ENCODE measurements around the gene BRIX1.
A peak's percentile ranks its signal among the peaks of the same experiment; 100 is the strongest.

The BRIX1 gene

GRCh38 chr5:34915139-34915855 lies at the start of gene BRIX1, which contains the start of gene RAD1:
BRIX1 (plus strand) TSS chr5:34915711; CDS start chr5:34915739, 28 bp downstream.
RAD1 (minus strand) TSS chr5:34915504; CDS start chr5:34914892, 612 bp downstream.
- peak; percentile 97 for TF ChIP-seq MYC (IDR thresholded peaks at IDR 0.05; ENCODE audit: low read depth, low read length)
- no peak for TF ChIP-seq CTCF (IDR thresholded peaks at IDR 0.05; ENCODE audit: low read depth, low read length)
- TF ChIP-seq MAX (IDR thresholded peaks at IDR 0.05; ENCODE audit: low read depth, low read length) = peak; percentile 86
- TF ChIP-seq POLR2A (IDR thresholded peaks at IDR 0.05; ENCODE audit: extremely low read depth, insufficient read length) = peak; percentile 96
- peak; percentile 99 for DNase-seq (ENCODE audit: low read depth)
- peak within 1 kb of the TSS; percentile 99 for H3K4me3 ChIP-seq (ENCODE audit: low read depth, low read length)

- TF ChIP-seq MYC (IDR thresholded peaks at IDR 0.05; ENCODE audit: low read depth, low read length) (no peak), POLR2A (IDR thresholded peaks at IDR 0.05; ENCODE audit: extremely low read depth, insufficient read length) (no peak), CTCF (IDR thresholded peaks at IDR 0.05; ENCODE audit: low read depth, low read length) (no peak), MAX (IDR thresholded peaks at IDR 0.05; ENCODE audit: low read depth, low read length) (no peak)
- no peak for DNase-seq (ENCODE audit: low read depth)
- no peak overlapping the region for H3K4me3 ChIP-seq (ENCODE audit: low read depth, low read length)
Measured at GRCh38 chr5:34866989-34867471, 48.5 kb upstream of the BRIX1 start.

- no peak for TF ChIP-seq MYC (IDR thresholded peaks at IDR 0.05; ENCODE audit: low read depth, low read length)
- TF ChIP-seq CTCF (IDR thresholded peaks at IDR 0.05; ENCODE audit: low read depth, low read length) = no peak
- no peak for TF ChIP-seq POLR2A (IDR thresholded peaks at IDR 0.05; ENCODE audit: extremely low read depth, insufficient read length)
- TF ChIP-seq MAX (IDR thresholded peaks at IDR 0.05; ENCODE audit: low read depth, low read length) = no peak
- H3K4me3 ChIP-seq (ENCODE audit: low read depth, low read length) = no peak overlapping the region
Measured at GRCh38 chr5:34867660-34868059, 47.9 kb upstream of the BRIX1 start.

GRCh38 chr5:34868791-34869190 lies 46.7 kb upstream of the BRIX1 start:
- DNase-seq (ENCODE audit: low read depth) = no peak
- no peak for TF ChIP-seq MYC (IDR thresholded peaks at IDR 0.05; ENCODE audit: low read depth, low read length)
- TF ChIP-seq POLR2A (IDR thresholded peaks at IDR 0.05; ENCODE audit: extremely low read depth, insufficient read length) = no peak
- no peak for TF ChIP-seq MAX (IDR thresholded peaks at IDR 0.05; ENCODE audit: low read depth, low read length)
- TF ChIP-seq CTCF (IDR thresholded peaks at IDR 0.05; ENCODE audit: low read depth, low read length) = no peak
- no peak overlapping the region for H3K4me3 ChIP-seq (ENCODE audit: low read depth, low read length)

More at GRCh38 chr5:34867660-34868059, 47.9 kb upstream of the BRIX1 start:
- DNase-seq (ENCODE audit: low read depth) = no peak

- no peak overlapping the region for H3K4me3 ChIP-seq (ENCODE audit: low read depth, low read length)
- no peak for DNase-seq (ENCODE audit: low read depth)
- TF ChIP-seq MYC (IDR thresholded peaks at IDR 0.05; ENCODE audit: low read depth, low read length) (no peak), POLR2A (IDR thresholded peaks at IDR 0.05; ENCODE audit: extremely low read depth, insufficient read length) (no peak), CTCF (IDR thresholded peaks at IDR 0.05; ENCODE audit: low read depth, low read length) (no peak), MAX (IDR thresholded peaks at IDR 0.05; ENCODE audit: low read depth, low read length) (no peak)
Measured at GRCh38 chr5:34869256-34869655, 46.3 kb upstream of the BRIX1 start.
